ENCODE measurements around the gene TMEM132D. TPM values are rescaled to one million over a fixed set of nuclear protein-coding genes. Genes with fewer than 3 reads are reported as not detected.

The TMEM132D gene
- total and polyA plus RNA-seq, 7 donors = 0.01 TPM; not detected in 6

DNA sequence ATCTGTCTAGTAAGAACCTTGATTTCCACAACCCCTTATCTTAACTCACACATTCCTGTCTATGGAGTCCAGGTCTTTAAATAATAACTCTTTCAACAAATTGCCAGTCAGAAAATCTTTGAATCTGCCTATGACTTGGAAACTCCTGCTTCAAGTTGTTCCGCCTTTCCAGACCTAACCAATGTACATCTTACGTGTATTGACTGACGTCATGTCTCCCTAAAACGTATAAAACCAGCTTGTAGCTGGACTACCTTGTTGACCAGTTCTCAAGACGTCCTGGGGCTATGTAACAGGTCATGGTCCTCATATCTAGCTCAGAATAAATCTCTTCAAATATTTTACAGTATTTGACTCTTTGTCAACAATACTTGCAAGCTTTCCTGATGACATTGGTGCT, 337.0 kb downstream of the TMEM132D start:
- Histone ChIP-seq H3K27me3 (ENCODE audit: insufficient read depth in 3 of 3, low read length in 2 of 3) (peaks cover 0 to 2% (median 0%) of the 10 kb centered on the region in 3 donors), H3K4me1 (no peaks in the 10 kb centered on the region), H3K9me3 (no peaks in the 10 kb centered on the region), H3K36me3 (ENCODE audit: insufficient read depth in 1 of 2, low read depth in 1 of 2) (no peaks in the 10 kb centered on the region), H3K4me3 (no peak overlapping the region), H3K27ac (no peak overlapping the region)
- no peak for TF ChIP-seq CTCF (IDR thresholded peaks at IDR 0.05)
- no peak for ATAC-seq
- intact Hi-C loops (cut with DNase I) = no loop called here
- WGBS, 3 donors = 84 to 87% (median 85%) methylated on average over 5 of the region's 5 CpGs
- no peak for DNase-seq

GRCh38 chr12:129564768-129565167, 339.1 kb downstream of the TMEM132D start:
- no peaks in the 10 kb centered on the region for H3K4me1 ChIP-seq
- no peak for ATAC-seq
- 86 to 91% (median 88%) methylated on average over 2 of the region's 2 CpGs for WGBS, 3 donors

DNA sequence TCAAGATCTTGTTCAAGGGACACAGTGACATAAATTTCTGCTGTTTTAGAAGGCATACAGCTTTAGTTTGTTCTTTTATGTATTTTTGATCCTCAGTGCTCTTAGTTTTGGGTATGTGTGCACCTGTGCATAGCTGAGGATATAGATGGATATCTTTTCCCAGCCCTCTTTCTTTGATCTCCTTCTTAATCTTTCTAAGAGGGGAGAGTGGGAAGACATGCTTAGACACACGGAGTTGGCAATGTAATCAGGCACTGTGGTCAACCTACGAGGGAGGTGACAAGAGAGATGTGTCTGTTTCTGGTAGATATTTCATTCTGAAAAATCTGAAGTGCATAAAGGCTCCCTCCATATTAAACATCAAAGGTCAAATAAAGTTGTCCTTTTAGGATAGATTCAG, 340.6 kb downstream of the TMEM132D start:
- Histone ChIP-seq H3K4me1 (no peaks in the 10 kb centered on the region), H3K27ac (no peak overlapping the region), H3K9me3 (no peaks in the 10 kb centered on the region), H3K27me3 (ENCODE audit: insufficient read depth in 3 of 3, low read length in 2 of 3) (peaks cover 0 to 2% (median 0%) of the 10 kb centered on the region in 3 donors), H3K4me3 (no peak overlapping the region), H3K36me3 (ENCODE audit: insufficient read depth in 1 of 2, low read depth in 1 of 2) (no peaks in the 10 kb centered on the region)
- no peak for TF ChIP-seq CTCF (IDR thresholded peaks at IDR 0.05)
- no peak for ATAC-seq
- no peak for DNase-seq
- intact Hi-C loops (cut with DNase I) = no loop called here
- 82 to 84% (median 83%) methylated on average over 2 of the region's 2 CpGs for WGBS, 3 donors

More at GRCh38 chr12:129564768-129565167, 339.1 kb downstream of the TMEM132D start:
- H3K36me3 ChIP-seq (ENCODE audit: insufficient read depth in 1 of 2, low read depth in 1 of 2) = no peaks in the 10 kb centered on the region
- TF ChIP-seq CTCF (IDR thresholded peaks at IDR 0.05) = no peak
- no peaks in the 10 kb centered on the region for H3K9me3 ChIP-seq
- peaks cover 0 to 2% (median 0%) of the 10 kb centered on the region in 3 donors for H3K27me3 ChIP-seq (ENCODE audit: insufficient read depth in 3 of 3, low read length in 2 of 3)
- intact Hi-C loops (cut with DNase I) = no loop called here
- DNase-seq = no peak
- no peak overlapping the region for H3K27ac ChIP-seq
- no peak overlapping the region for H3K4me3 ChIP-seq

- TF ChIP-seq CTCF (IDR thresholded peaks at IDR 0.05) = no peak
- no peak overlapping the region for H3K27ac ChIP-seq
- intact Hi-C loops (cut with DNase I) = no loop called here
- no peak overlapping the region for H3K4me3 ChIP-seq
- H3K27me3 ChIP-seq (ENCODE audit: insufficient read depth in 3 of 3, low read length in 2 of 3) = peaks cover 0 to 2% (median 0%) of the 10 kb centered on the region in 3 donors
- H3K4me1 ChIP-seq = no peaks in the 10 kb centered on the region
- no peaks in the 10 kb centered on the region for H3K9me3 ChIP-seq
- no peaks in the 10 kb centered on the region for H3K36me3 ChIP-seq (ENCODE audit: insufficient read depth in 1 of 2, low read depth in 1 of 2)
- DNase-seq = no peak
- no peak for ATAC-seq
- whole genome bisulfite sequencing, 3 donors = 28 to 35% (median 31%) methylated on average over 2 of the region's 2 CpGs
These were observed 342.5 kb downstream of the TMEM132D start for GRCh38 chr12:129561304-129561703.

DNA sequence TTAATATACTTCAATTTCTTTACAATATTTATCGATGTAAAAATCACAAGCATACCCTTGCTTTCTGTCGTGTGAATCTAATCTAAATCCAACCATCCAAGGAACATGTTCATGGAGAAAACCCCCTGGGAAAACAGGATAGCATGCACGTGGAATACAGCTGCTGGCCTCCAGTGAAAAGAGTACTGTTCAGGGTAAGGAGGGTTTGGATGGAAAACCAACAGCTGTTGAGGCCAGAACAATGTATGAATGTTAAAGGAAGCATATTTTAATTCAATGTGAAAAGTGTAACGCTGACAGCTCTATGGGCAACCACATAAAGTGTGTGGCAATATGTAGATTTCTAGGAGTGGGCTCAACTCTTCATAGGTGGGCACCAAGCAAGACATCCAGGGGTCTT, 344.0 kb downstream of the TMEM132D start:
- H3K27ac ChIP-seq = no peak overlapping the region
- intact Hi-C loops (cut with DNase I) = no loop called here

More for the DNA sequence above, 344.0 kb downstream of the TMEM132D start:
- Histone ChIP-seq H3K4me1 (no peaks in the 10 kb centered on the region), H3K27me3 (ENCODE audit: insufficient read depth in 3 of 3, low read length in 2 of 3) (peaks cover 0 to 1% (median 0%) of the 10 kb centered on the region in 3 donors), H3K36me3 (ENCODE audit: insufficient read depth in 1 of 2, low read depth in 1 of 2) (no peaks in the 10 kb centered on the region), H3K4me3 (no peak overlapping the region), H3K9me3 (no peaks in the 10 kb centered on the region)
- TF ChIP-seq CTCF (IDR thresholded peaks at IDR 0.05) = no peak
- DNase-seq = no peak
- 22 to 33% (median 23%) methylated on average over 4 of the region's 4 CpGs for WGBS, 3 donors
- ATAC-seq = no peak

Data from psoas muscle (tissue), 8 donors.